Measurements from ENCODE around the gene NEDD4L.
A peak's percentile ranks its signal among the peaks of the same experiment; 100 is the strongest.
"Not testable (repeated sequence)": the region's sequence is repeated elsewhere in the genome, so short reads cannot be mapped to it uniquely, and the experiment has no call there.

The NEDD4L gene

GRCh38 chr18:58143386-58143785 is 99.4 kb downstream of the NEDD4L start:
- FAIRE-seq (no peak), DNase-seq (ENCODE audit: extremely low spot score, insufficient read length, low read depth) (no peak)

GRCh38 chr18:58144106-58144505 is 100.1 kb downstream of the NEDD4L start:
- FAIRE-seq (no peak), DNase-seq (ENCODE audit: extremely low spot score, insufficient read length, low read depth) (no peak)

GRCh38 chr18:58144671-58145285 is 100.8 kb downstream of the NEDD4L start:
- DNase-seq (ENCODE audit: extremely low spot score, insufficient read length, low read depth), result no peak
- no peak for FAIRE-seq

- FAIRE-seq, result peak; percentile 45
Observed at GRCh38 chr18:58146099-58146498, 102.1 kb downstream of the NEDD4L start.

GRCh38 chr18:58148954-58149471 is 105.0 kb downstream of the NEDD4L start:
- DNase-seq (ENCODE audit: extremely low spot score, insufficient read length, low read depth) (no peak), FAIRE-seq (peak; percentile 66)

More at GRCh38 chr18:58146099-58146498, 102.1 kb downstream of the NEDD4L start:
- no peak for DNase-seq (ENCODE audit: extremely low spot score, insufficient read length, low read depth)

- DNase-seq (ENCODE audit: extremely low spot score, insufficient read length, low read depth) (no peak), FAIRE-seq (no peak)
Observed at GRCh38 chr18:58150772-58151171, 106.7 kb downstream of the NEDD4L start.

GRCh38 chr18:58152216-58152615 is 108.2 kb downstream of the NEDD4L start:
- no peak for FAIRE-seq
- DNase-seq (ENCODE audit: extremely low spot score, insufficient read length, low read depth), result no peak

- no peak for FAIRE-seq
Observed at GRCh38 chr18:58152891-58153290, 108.9 kb downstream of the NEDD4L start.

GRCh38 chr18:58156516-58156915 is 112.5 kb downstream of the NEDD4L start:
- DNase-seq (ENCODE audit: extremely low spot score, insufficient read length, low read depth), result no peak
- no peak for FAIRE-seq

More at GRCh38 chr18:58152891-58153290, 108.9 kb downstream of the NEDD4L start:
- DNase-seq (ENCODE audit: extremely low spot score, insufficient read length, low read depth), result no peak

GRCh38 chr18:58157237-58157636 is 113.2 kb downstream of the NEDD4L start:
- no peak for FAIRE-seq
- DNase-seq (ENCODE audit: extremely low spot score, insufficient read length, low read depth), result no peak

- DNase-seq (ENCODE audit: extremely low spot score, insufficient read length, low read depth) (no peak), FAIRE-seq (no peak)
Observed at GRCh38 chr18:58158008-58158407, 114.0 kb downstream of the NEDD4L start.

GRCh38 chr18:58158459-58158858 is 114.4 kb downstream of the NEDD4L start:
- DNase-seq (ENCODE audit: extremely low spot score, insufficient read length, low read depth) (no peak), FAIRE-seq (no peak)

GRCh38 chr18:58161659-58162058 is 117.6 kb downstream of the NEDD4L start:
- no peak for DNase-seq (ENCODE audit: extremely low spot score, insufficient read length, low read depth)
- FAIRE-seq, result no peak

- DNase-seq (ENCODE audit: extremely low spot score, insufficient read length, low read depth), result no peak
- FAIRE-seq, result no peak
Observed at GRCh38 chr18:58162127-58162526, 118.1 kb downstream of the NEDD4L start.

GRCh38 chr18:58163004-58163590 is 119.1 kb downstream of the NEDD4L start:
- FAIRE-seq (no peak), DNase-seq (ENCODE audit: extremely low spot score, insufficient read length, low read depth) (no peak)

- no peak for DNase-seq (ENCODE audit: extremely low spot score, insufficient read length, low read depth)
Observed at GRCh38 chr18:58166278-58166844, 122.3 kb downstream of the NEDD4L start.

GRCh38 chr18:58167073-58167472 is 123.0 kb downstream of the NEDD4L start:
- no peak for DNase-seq (ENCODE audit: extremely low spot score, insufficient read length, low read depth)
- FAIRE-seq, result no peak

More at GRCh38 chr18:58166278-58166844, 122.3 kb downstream of the NEDD4L start:
- no peak for FAIRE-seq

GRCh38 chr18:58168221-58168620 is 124.2 kb downstream of the NEDD4L start:
- FAIRE-seq, result no peak
- no peak for DNase-seq (ENCODE audit: extremely low spot score, insufficient read length, low read depth)

GRCh38 chr18:58168993-58169392 is 125.0 kb downstream of the NEDD4L start:
- FAIRE-seq (no peak), DNase-seq (ENCODE audit: extremely low spot score, insufficient read length, low read depth) (no peak)

- DNase-seq (ENCODE audit: extremely low spot score, insufficient read length, low read depth) (no peak), FAIRE-seq (no peak)
Observed at GRCh38 chr18:58169472-58169871, 125.4 kb downstream of the NEDD4L start.

- FAIRE-seq, result not testable (repeated sequence)
Observed at GRCh38 chr18:58170036-58170435, 126.0 kb downstream of the NEDD4L start.

More at GRCh38 chr18:58170036-58170435, 126.0 kb downstream of the NEDD4L start:
- not testable (repeated sequence) for DNase-seq (ENCODE audit: extremely low spot score, insufficient read length, low read depth)
